HG03039 (cell line): ENCODE measurements around the gene RHOD.
A peak's percentile ranks its signal among the peaks of the same experiment; 100 is the strongest.

ENCODE experiments used
- ATAC-seq: cut with Tn5 transposase; IDR thresholded peaks from one replicate; pipeline ENCODE4 v1.9.1; 2021; ENCODE audit warnings: mild to moderate bottlenecking, moderate library complexity; ENCODE audit not compliant: unreplicated experiment

RHOD gene

GRCh38 chr11:67113231-67113721 is 56.6 kb downstream of the RHOD start:
- no peak for ATAC-seq

GRCh38 chr11:67114275-67114896 is 57.7 kb downstream of the RHOD start:
- no peak for ATAC-seq

- no peak for ATAC-seq
Measured at GRCh38 chr11:67116758-67117105, 60.1 kb downstream of the RHOD start.

- no peak for ATAC-seq
Measured at GRCh38 chr11:67117176-67117575, 60.5 kb downstream of the RHOD start.

GRCh38 chr11:67117672-67118180 is 61.1 kb downstream of the RHOD start:
- peak; percentile 8 for ATAC-seq

GRCh38 chr11:67118181-67118766 is 61.6 kb downstream of the RHOD start:
- peak; percentile 17 for ATAC-seq

GRCh38 chr11:67118801-67119584 is 62.3 kb downstream of the RHOD start, which contains the start of gene KDM2A:
KDM2A (plus strand) TSS chr11:67119263; CDS start chr11:67121317, 2,054 bp downstream.
- peak; percentile 67 for ATAC-seq

- ATAC-seq: no peak
Measured at GRCh38 chr11:67119585-67120391, 63.1 kb downstream of the RHOD start.

GRCh38 chr11:67120456-67120855 is 63.8 kb downstream of the RHOD start:
- ATAC-seq: no peak

GRCh38 chr11:67120881-67121710 is 64.4 kb downstream of the RHOD start:
- no peak for ATAC-seq
